AG09319 (cell line): Measurements from ENCODE around the gene CATSPERB.
"Not testable (repeated sequence)": the region's sequence is repeated elsewhere in the genome, so short reads cannot be mapped to it uniquely, and the experiment has no call there.

Experiments
- DNase-seq: peaks from one replicate; pipeline ENCODE4 v3.0.0-alpha.2; 2010; ENCODE audit warnings: low read depth; ENCODE audit errors: extremely low read depth
- CTCF ChIP-seq: IDR thresholded peaks from 2 replicates; pipeline ENCODE4 v1.5.1; 2011; ENCODE audit warnings: low read depth, mild to moderate bottlenecking, inconsistent platforms, low read length, moderate library complexity

Gene CATSPERB

GRCh38 chr14:91745344-91745743 lies 13.5 kb upstream of the CATSPERB start:
- TF ChIP-seq CTCF, result no peak
- no peak for DNase-seq

- no peak for DNase-seq
- no peak for TF ChIP-seq CTCF
These were observed 12.2 kb upstream of the CATSPERB start for GRCh38 chr14:91744068-91744480.

- no peak for TF ChIP-seq CTCF
- DNase-seq, result no peak
These were observed 11.4 kb upstream of the CATSPERB start for GRCh38 chr14:91743305-91743653.

- TF ChIP-seq CTCF, result no peak
- DNase-seq, result no peak
These were observed 10.9 kb upstream of the CATSPERB start for GRCh38 chr14:91742621-91743304.

GRCh38 chr14:91739867-91740266 lies 8.0 kb upstream of the CATSPERB start:
- DNase-seq, result not testable (repeated sequence)

- no peak for TF ChIP-seq CTCF
- no peak for DNase-seq
These were observed 5.7 kb upstream of the CATSPERB start for GRCh38 chr14:91737619-91738018.

- DNase-seq, result no peak
- no peak for TF ChIP-seq CTCF
These were observed 1.1 kb upstream of the CATSPERB start for GRCh38 chr14:91732859-91733477.

GRCh38 chr14:91732439-91732838 lies 553 bp upstream of the CATSPERB start:
- no peak for DNase-seq
- no peak for TF ChIP-seq CTCF
